ENCODE results near the gene TRAF3. TPM values are rescaled to one million over a fixed set of nuclear protein-coding genes. Genes with fewer than 3 reads are reported as not detected.

TRAF3 gene
- total RNA-seq, 1 donor from 2014 or later, result 25.9 TPM

GRCh38 chr14:102933618-102934231 is 156.5 kb downstream of the TRAF3 start:
- Histone ChIP-seq H3K27ac (ENCODE audit: low read depth, low read length) (no peak overlapping the region), H3K9ac (ENCODE audit: low read length) (no peak overlapping the region), H3K79me2 (ENCODE audit: insufficient read depth, low read length) (no peaks in the 10 kb centered on the region), H3K4me3 (ENCODE audit: insufficient read depth, low read depth, low read length) (no peak overlapping the region), H4K20me1 (ENCODE audit: insufficient read depth, low read length) (peaks cover 52% of the 10 kb centered on the region), H3K36me3 (ENCODE audit: insufficient read depth, low read length) (peaks cover 14% of the 10 kb centered on the region), H3K27me3 (ENCODE audit: insufficient read depth, low read length) (peaks cover 16% of the 10 kb centered on the region), H2AFZ (ENCODE audit: low read depth, low read length) (no peak overlapping the region), H3K4me1 (ENCODE audit: insufficient read depth, low read length) (peaks cover 15% of the 10 kb centered on the region), H3K4me2 (ENCODE audit: low read length) (no peak overlapping the region), H3K9me3 (ENCODE audit: insufficient read depth, low read depth, low read length) (no peaks in the 10 kb centered on the region)
- Mint-ChIP-seq H3K36me3 (ENCODE audit: low read depth, unreplicated experiment) (peaks cover 13% of the 10 kb centered on the region), H3K4me3 (ENCODE audit: unreplicated experiment) (no peak overlapping the region), H3K27me3 (ENCODE audit: low read depth, unreplicated experiment) (no peaks in the 10 kb centered on the region), H3K4me1 (ENCODE audit: low read depth, unreplicated experiment) (peaks cover 2% of the 10 kb centered on the region), H3K27ac (ENCODE audit: unreplicated experiment) (no peak overlapping the region), H3K9me3 (ENCODE audit: unreplicated experiment) (no peaks in the 10 kb centered on the region)
- no peak for DNase-seq (ENCODE audit: low read depth)
- FAIRE-seq, result no peak
- TF ChIP-seq EZH2 (IDR thresholded peaks at IDR 0.05; ENCODE audit: insufficient read depth, low read length), result no peak
- TF ChIP-seq, protein P1, sequence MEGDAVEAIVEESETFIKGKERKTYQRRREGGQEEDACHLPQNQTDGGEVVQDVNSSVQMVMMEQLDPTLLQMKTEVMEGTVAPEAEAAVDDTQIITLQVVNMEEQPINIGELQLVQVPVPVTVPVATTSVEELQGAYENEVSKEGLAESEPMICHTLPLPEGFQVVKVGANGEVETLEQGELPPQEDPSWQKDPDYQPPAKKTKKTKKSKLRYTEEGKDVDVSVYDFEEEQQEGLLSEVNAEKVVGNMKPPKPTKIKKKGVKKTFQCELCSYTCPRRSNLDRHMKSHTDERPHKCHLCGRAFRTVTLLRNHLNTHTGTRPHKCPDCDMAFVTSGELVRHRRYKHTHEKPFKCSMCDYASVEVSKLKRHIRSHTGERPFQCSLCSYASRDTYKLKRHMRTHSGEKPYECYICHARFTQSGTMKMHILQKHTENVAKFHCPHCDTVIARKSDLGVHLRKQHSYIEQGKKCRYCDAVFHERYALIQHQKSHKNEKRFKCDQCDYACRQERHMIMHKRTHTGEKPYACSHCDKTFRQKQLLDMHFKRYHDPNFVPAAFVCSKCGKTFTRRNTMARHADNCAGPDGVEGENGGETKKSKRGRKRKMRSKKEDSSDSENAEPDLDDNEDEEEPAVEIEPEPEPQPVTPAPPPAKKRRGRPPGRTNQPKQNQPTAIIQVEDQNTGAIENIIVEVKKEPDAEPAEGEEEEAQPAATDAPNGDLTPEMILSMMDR (IDR thresholded peaks at IDR 0.05; ENCODE audit: insufficient read depth, low read depth, low read length), result no peak

DNA sequence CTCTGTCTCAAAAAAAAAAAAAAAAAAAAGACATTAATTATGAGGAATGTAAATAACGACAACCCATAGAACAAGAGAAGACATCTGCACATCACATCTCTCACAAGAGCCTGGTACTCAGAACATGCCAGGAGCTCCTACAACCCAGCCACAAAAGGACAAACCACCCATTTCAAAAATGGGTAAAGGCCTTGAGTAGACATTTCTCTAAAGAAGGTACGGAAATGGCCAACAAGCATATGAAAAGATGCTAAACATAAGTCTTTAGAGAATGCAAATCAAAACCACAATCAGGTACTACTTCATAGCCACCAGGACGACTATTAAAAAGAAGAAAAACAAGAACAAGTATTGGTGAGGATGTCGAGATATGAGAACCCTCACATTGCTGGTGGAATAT is 158.5 kb downstream of the TRAF3 start:
- DNase-seq (ENCODE audit: low read depth), result no peak
- peak; percentile 9 for FAIRE-seq
- Histone ChIP-seq H3K4me2 (ENCODE audit: low read length) (no peak overlapping the region), H4K20me1 (ENCODE audit: insufficient read depth, low read length) (peaks cover 50% of the 10 kb centered on the region), H3K4me3 (ENCODE audit: insufficient read depth, low read depth, low read length) (no peak overlapping the region), H3K9ac (ENCODE audit: low read length) (no peak overlapping the region), H3K4me1 (ENCODE audit: insufficient read depth, low read length) (peaks cover 8% of the 10 kb centered on the region), H3K9me3 (ENCODE audit: insufficient read depth, low read depth, low read length) (no peaks in the 10 kb centered on the region), H3K79me2 (ENCODE audit: insufficient read depth, low read length) (no peaks in the 10 kb centered on the region), H2AFZ (ENCODE audit: low read depth, low read length) (no peak overlapping the region), H3K27me3 (ENCODE audit: insufficient read depth, low read length) (peaks cover under 1% of the 10 kb centered on the region), H3K27ac (ENCODE audit: low read depth, low read length) (no peak overlapping the region), H3K36me3 (ENCODE audit: insufficient read depth, low read length) (peaks cover 18% of the 10 kb centered on the region)
- H3K27me3 Mint-ChIP-seq (ENCODE audit: low read depth, unreplicated experiment), result no peaks in the 10 kb centered on the region
- peaks cover 2% of the 10 kb centered on the region for H3K4me1 Mint-ChIP-seq (ENCODE audit: low read depth, unreplicated experiment)
- no peak overlapping the region for H3K27ac Mint-ChIP-seq (ENCODE audit: unreplicated experiment)
- peaks cover 26% of the 10 kb centered on the region for H3K36me3 Mint-ChIP-seq (ENCODE audit: low read depth, unreplicated experiment)
- no peaks in the 10 kb centered on the region for H3K9me3 Mint-ChIP-seq (ENCODE audit: unreplicated experiment)
- TF ChIP-seq, protein P1 (IDR thresholded peaks at IDR 0.05; ENCODE audit: insufficient read depth, low read depth, low read length), result no peak
- TF ChIP-seq EZH2 (IDR thresholded peaks at IDR 0.05; ENCODE audit: insufficient read depth, low read length), result no peak
- H3K4me3 Mint-ChIP-seq (ENCODE audit: unreplicated experiment), result no peak overlapping the region

Measured in astrocyte (in vitro differentiated cells and primary cell).